Measurements from ENCODE around the gene DIABLO. TPM values are rescaled to one million over a fixed set of nuclear protein-coding genes. Genes with fewer than 3 reads are reported as not detected.

DIABLO gene
- total RNA-seq, 1 experiment from 2014 or later = 74.6 TPM

DNA sequence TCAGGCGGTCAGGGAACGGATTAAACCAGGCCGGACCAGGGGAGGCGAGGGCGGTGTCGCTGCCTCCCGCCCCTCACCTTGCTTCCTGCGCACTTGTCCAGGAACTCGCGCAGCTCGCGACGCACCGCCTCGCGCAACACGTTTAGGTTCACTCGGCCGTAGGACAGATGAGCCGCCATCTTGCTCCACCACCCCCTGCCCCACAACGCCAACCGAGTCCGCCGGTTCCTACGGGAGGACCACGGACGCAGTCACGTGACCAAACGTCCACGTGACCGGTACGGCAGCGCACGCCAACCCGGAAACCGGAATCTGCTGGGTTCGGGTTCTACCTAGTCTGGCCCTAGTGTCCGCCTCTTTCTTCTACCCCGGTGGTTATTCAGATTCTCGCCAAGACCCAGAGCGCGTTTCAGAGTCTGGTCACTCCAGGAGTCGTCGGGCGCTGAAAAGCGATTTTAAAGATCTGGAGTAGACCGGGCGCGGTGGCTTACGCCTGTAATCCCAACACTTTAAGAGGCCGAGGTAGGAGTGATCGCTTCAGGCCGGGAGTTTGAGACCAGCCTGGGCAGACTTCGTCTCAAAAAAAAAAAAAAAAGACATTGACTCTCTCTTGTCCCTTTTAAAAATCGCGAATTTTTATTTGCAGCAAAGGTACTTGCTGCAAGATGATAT, 40.5 kb upstream of the DIABLO start, which contains the start of gene VPS33A:
TSS of gene VPS33A (minus strand) at position 265 of the 672 bp plus-strand sequence. CDS start at position 179, 86 bp downstream.
- peak; percentile 99 for DNase-seq
- no CpG with 5 or more reads among the region's 56 CpGs for WGBS (ENCODE audit: extremely low coverage, insufficient read length, low lambda C conversion rate)

More for the DNA sequence above, 40.5 kb upstream of the DIABLO start, which contains the start of gene VPS33A:
- Histone ChIP-seq H3K9me3 (ENCODE audit: control insufficient read depth, low read depth, low read length) (no peaks in the 10 kb centered on the region), H3K4me2 (ENCODE audit: insufficient read depth, insufficient read length, low read length) (peak within 1 kb of the TSS; percentile 93), H2AFZ (ENCODE audit: low read length) (peak within 1 kb of the TSS; percentile 60), H3K14ac (ENCODE audit: insufficient read depth, low read length) (peak within 1 kb of the TSS; percentile 2; the same call in 1 of the 2 replicates), H4K5ac (ENCODE audit: insufficient read length, low read depth, low read length) (no peak within 1 kb of the TSS), H3K27me3 (ENCODE audit: insufficient read depth, low read length) (no peaks in the 10 kb centered on the region), H2BK20ac (ENCODE audit: low read depth, low read length, poor library complexity, severe bottlenecking) (no peak within 1 kb of the TSS), H2BK120ac (ENCODE audit: low read depth, low read length, poor library complexity, severe bottlenecking) (no peak within 1 kb of the TSS), H3T11ph (ENCODE audit: low read length) (no peak within 1 kb of the TSS), H3K23me2 (ENCODE audit: insufficient read length, low read depth, low read length, poor library complexity, severe bottlenecking) (no peaks in the 10 kb centered on the region), H3K79me1 (ENCODE audit: insufficient read depth, low read depth, low read length, poor library complexity, severe bottlenecking) (no peaks in the 10 kb centered on the region), H3K23ac (ENCODE audit: insufficient read length, low read depth, low read length) (no peak within 1 kb of the TSS), H3K4ac (ENCODE audit: low read depth, low read length) (no peak within 1 kb of the TSS), H2AK5ac (ENCODE audit: insufficient read length, low read length) (no peak within 1 kb of the TSS), H3K9ac (ENCODE audit: extremely low read depth, insufficient read length, low read length) (peak within 1 kb of the TSS; percentile 63), H2BK5ac (ENCODE audit: insufficient read length, low read length) (no peak within 1 kb of the TSS), H3K27ac (ENCODE audit: insufficient read length, low read depth, low read length) (no peak within 1 kb of the TSS), H4K8ac (replicated peaks; ENCODE audit: insufficient read length, low read depth, low read length) (no peak within 1 kb of the TSS), H3K56ac (ENCODE audit: insufficient read length, low read depth, low read length) (no peak within 1 kb of the TSS), H4K20me1 (ENCODE audit: control insufficient read depth, insufficient read depth, insufficient read length) (no peaks in the 10 kb centered on the region), H3K79me2 (ENCODE audit: insufficient read depth, low read length) (no peaks in the 10 kb centered on the region), H3K4me1 (ENCODE audit: insufficient read depth, low read length) (no peaks in the 10 kb centered on the region), H2BK15ac (ENCODE audit: low read depth, low read length) (no peak within 1 kb of the TSS), H3K18ac (ENCODE audit: insufficient read length, low read depth, low read length) (peak within 1 kb of the TSS; percentile 34), H4K91ac (ENCODE audit: insufficient read length, low read depth, low read length) (no peak within 1 kb of the TSS), H2BK12ac (ENCODE audit: insufficient read length, low read depth, low read length) (no peak within 1 kb of the TSS)
- peaks cover 3 to 6% of the 10 kb centered on the region in 2 experiments; a peak in 2 of 4 replicates for H3K4me1 Mint-ChIP-seq
- TF ChIP-seq, protein P1, sequence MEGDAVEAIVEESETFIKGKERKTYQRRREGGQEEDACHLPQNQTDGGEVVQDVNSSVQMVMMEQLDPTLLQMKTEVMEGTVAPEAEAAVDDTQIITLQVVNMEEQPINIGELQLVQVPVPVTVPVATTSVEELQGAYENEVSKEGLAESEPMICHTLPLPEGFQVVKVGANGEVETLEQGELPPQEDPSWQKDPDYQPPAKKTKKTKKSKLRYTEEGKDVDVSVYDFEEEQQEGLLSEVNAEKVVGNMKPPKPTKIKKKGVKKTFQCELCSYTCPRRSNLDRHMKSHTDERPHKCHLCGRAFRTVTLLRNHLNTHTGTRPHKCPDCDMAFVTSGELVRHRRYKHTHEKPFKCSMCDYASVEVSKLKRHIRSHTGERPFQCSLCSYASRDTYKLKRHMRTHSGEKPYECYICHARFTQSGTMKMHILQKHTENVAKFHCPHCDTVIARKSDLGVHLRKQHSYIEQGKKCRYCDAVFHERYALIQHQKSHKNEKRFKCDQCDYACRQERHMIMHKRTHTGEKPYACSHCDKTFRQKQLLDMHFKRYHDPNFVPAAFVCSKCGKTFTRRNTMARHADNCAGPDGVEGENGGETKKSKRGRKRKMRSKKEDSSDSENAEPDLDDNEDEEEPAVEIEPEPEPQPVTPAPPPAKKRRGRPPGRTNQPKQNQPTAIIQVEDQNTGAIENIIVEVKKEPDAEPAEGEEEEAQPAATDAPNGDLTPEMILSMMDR (conservative IDR thresholded peaks at IDR 0.05) = no peak
- H3K27ac Mint-ChIP-seq = peak within 1 kb of the TSS; percentile 98
- H3K27me3 Mint-ChIP-seq (ENCODE audit: low read depth) = peaks cover 3% of the 10 kb centered on the region; the same call in 1 of the 2 replicates
- peak within 1 kb of the TSS; percentile 95 to 97 for H3K4me3 Mint-ChIP-seq
- peaks cover 2 to 4% of the 10 kb centered on the region in 2 experiments; a peak in 2 of 5 replicates for H3K9me3 Mint-ChIP-seq
- H3K36me3 Mint-ChIP-seq (ENCODE audit: insufficient read depth in 1 of 3, low read depth in 3 of 3) = peaks cover 3 to 19% (median 17%) of the 10 kb centered on the region in 3 experiments; a peak in 6 of 7 replicates
